WERI-Rb-1 (cell line): ENCODE measurements around the gene ZBTB20.

Source experiments
- DNase-seq: peaks from one replicate; pipeline ENCODE4 v3.0.0-alpha.2; 2020
- H3K27ac ChIP-seq: fragments of 250-450 bp; sonication (Bioruptor Pico); 2 replicates; pipeline ENCODE4 v1.5.1; 2020; ENCODE audit warnings: mild to moderate bottlenecking, moderate library complexity
- H3K27me3 ChIP-seq: fragments of 250-450 bp; sonication (Bioruptor Pico); 2 replicates; pipeline ENCODE4 v1.5.1; 2021; ENCODE audit warnings: mild to moderate bottlenecking, low read depth, moderate library complexity; ENCODE audit not compliant: insufficient read depth, severe bottlenecking
- H3K36me3 ChIP-seq: fragments of 250-450 bp; sonication (Bioruptor Pico); 2 replicates; pipeline ENCODE4 v1.5.1; 2020; ENCODE audit warnings: mild to moderate bottlenecking, moderate library complexity
- H3K4me3 ChIP-seq: 2 replicates; pipeline ENCODE4 v1.5.1; 2011; ENCODE audit warnings: low read depth, mild to moderate bottlenecking, control low read depth, low read length
- H3K9me3 ChIP-seq: fragments of 250-450 bp; sonication (Bioruptor Pico); 2 replicates; pipeline ENCODE4 v1.5.1; 2021; ENCODE audit warnings: mild to moderate bottlenecking, moderate library complexity; ENCODE audit not compliant: severe bottlenecking
- CTCF ChIP-seq: IDR thresholded peaks from 2 replicates; pipeline ENCODE4 v1.5.1; 2011; ENCODE audit warnings: low read depth, mild to moderate bottlenecking, control low read depth, inconsistent platforms, low read length

ZBTB20 gene

GRCh38 chr3:114887806-114888205 is 259.3 kb downstream of the ZBTB20 start:
- H3K4me3 ChIP-seq = no peak overlapping the region
- no peak for DNase-seq
- H3K9me3 ChIP-seq = no peaks in the 10 kb centered on the region
- no peak for TF ChIP-seq CTCF
- H3K27ac ChIP-seq = no peak overlapping the region
- no peaks in the 10 kb centered on the region for H3K36me3 ChIP-seq
- no peaks in the 10 kb centered on the region for H3K27me3 ChIP-seq

GRCh38 chr3:114886905-114887304 is 260.2 kb downstream of the ZBTB20 start:
- no peaks in the 10 kb centered on the region for H3K36me3 ChIP-seq
- H3K27ac ChIP-seq = no peak overlapping the region
- H3K9me3 ChIP-seq = no peaks in the 10 kb centered on the region
- H3K27me3 ChIP-seq = no peaks in the 10 kb centered on the region
- no peak for TF ChIP-seq CTCF
- no peak overlapping the region for H3K4me3 ChIP-seq
- DNase-seq = no peak

DNA sequence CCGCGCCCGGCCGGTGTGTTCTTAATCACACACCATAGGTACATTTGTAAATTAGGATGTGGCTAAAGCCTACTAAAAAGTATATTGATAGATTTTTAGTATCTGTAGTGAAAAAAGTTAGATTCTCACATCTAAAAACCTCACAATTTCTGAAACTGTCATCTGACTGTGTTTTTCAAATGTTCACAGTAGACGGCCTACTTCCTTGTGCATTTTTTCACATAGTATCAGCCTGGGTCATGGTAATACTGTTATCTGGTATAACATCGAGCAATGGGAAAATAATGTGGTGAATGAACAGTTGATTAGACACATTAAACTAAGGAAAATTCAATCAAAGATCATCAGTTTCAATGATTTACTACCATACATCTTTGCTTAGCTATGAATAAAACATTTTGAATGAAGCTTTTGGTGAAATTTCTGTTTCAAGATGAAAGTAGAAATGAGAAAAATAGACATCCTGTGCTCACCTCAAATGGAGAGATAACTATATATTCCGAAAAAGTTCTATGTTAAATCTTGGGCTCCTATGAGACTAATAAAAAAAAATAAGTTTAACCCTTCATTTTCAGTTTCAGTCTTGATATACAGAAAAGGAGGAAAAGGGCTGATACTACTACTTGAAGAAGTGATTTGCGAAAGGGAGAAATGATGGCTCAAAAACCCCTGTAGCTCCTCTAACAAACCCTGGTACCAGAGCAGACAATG is 262.7 kb downstream of the ZBTB20 start:
- Histone ChIP-seq H3K9me3 (no peaks in the 10 kb centered on the region), H3K27ac (no peak overlapping the region), H3K36me3 (no peaks in the 10 kb centered on the region), H3K27me3 (no peaks in the 10 kb centered on the region), H3K4me3 (no peak overlapping the region)
- no peak for DNase-seq
- TF ChIP-seq CTCF = no peak

DNA sequence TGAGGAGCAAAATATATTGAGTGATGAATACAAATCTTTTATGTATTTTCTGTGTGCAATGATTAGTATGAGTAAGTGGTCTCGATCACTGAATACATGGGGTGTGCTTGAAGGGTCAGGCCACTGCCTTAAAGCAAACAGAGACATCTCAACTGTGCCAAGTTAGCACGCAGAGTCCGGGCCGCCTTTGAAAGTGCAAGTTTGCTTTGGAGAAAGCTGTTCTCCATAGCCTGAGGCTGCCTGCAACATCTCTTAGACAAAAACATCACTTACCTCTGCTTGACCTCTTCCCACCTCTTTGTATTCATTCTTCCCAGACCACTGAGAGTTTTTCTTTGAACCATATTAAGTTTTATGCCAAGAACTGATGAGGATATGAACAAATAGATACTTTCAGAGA is 267.0 kb downstream of the ZBTB20 start:
- H3K4me3 ChIP-seq = no peak overlapping the region
- DNase-seq = no peak
- no peak for TF ChIP-seq CTCF

DNA sequence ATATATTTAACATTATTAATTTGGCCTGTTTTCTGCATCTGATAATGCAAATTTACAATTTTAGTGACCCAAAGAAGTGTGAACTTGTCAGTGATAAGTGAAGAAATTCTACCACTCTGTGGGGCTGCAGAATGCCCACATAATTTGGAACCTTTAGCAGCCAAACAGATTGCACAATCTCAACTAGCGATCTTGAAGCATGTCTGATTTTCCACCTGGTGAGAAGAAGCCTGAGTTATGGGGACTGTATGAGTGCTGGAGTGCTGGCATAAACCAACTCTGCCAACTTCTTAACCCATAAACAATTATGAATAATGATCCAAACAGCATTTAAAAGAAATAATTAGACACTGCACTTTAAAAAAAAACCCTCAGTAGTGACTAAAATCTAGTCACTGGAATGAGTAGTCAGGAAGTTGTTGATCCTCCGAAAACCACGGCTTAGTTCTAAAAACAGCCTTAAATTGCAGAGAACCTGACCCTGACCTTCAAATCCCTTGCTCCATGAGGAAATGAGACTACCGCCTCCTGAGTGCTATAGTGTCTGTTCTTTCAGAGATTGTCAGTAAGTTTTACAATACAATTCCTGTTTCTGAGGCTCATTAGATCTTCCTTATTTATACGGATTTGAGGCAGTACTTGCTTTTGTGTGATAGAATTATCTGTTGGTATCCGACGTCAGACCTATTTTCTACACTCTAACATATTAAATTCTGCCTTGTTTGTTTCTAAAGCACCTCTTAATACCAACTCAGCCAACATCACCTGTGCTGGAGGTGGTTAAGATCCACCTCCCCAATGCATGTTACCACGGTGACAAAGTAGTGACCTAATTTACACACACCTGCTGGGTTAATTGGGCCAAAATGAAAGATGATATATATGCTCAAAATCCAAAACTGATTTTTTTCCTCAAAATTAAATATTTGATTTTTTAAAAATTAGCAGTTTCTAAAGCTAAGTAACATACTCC is 267.7 kb downstream of the ZBTB20 start:
- Histone ChIP-seq H3K27ac (no peak overlapping the region), H3K27me3 (no peaks in the 10 kb centered on the region), H3K9me3 (no peaks in the 10 kb centered on the region), H3K4me3 (no peak overlapping the region), H3K36me3 (no peaks in the 10 kb centered on the region)
- no peak for TF ChIP-seq CTCF
- no peak for DNase-seq

More for the DNA sequence above, 267.0 kb downstream of the ZBTB20 start:
- Histone ChIP-seq H3K36me3 (no peaks in the 10 kb centered on the region), H3K9me3 (no peaks in the 10 kb centered on the region), H3K27ac (no peak overlapping the region), H3K27me3 (no peaks in the 10 kb centered on the region)
